LNCAP (cell line): ENCODE data around the gene KIF1B.

Source experiments
- TF ChIP-seq, protein P1 (sequence below): fragments of 450-650 bp; IDR thresholded peaks from 2 replicates; pipeline ENCODE4 v1.5.1; 2017; ENCODE audit warnings: mild to moderate bottlenecking

Gene KIF1B

DNA sequence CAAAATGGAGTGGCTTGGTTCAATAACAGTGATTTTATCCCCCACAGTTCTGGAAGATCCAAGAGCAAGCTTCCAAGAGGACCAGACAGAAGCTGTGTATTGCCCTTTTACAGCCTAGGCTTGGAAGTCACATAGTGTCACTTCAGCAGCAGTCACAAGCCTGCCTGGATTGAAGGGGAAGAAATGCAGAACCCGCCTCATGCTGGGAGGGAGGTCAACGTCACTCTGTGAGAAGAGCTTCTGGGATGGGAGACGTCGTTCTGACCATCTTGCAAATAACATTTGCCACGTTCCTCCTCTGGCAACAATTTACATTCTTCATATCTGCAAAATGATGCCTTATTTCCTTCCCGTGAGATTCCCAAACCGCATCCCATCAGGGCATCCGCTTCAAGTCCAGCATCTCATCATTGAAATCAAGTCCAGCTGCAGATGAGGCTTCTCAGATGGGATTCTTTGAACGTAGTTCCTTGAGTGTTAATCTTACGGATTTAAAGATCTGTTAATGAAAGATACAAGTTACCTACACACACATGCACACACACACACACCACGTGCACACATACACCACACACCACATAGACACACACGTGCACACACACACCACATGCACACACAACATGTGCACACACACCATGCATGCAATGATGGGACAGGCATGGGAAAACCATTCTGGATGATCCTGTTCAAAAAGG lies 23.9 kb upstream of the KIF1B start:
- TF ChIP-seq, protein P1, sequence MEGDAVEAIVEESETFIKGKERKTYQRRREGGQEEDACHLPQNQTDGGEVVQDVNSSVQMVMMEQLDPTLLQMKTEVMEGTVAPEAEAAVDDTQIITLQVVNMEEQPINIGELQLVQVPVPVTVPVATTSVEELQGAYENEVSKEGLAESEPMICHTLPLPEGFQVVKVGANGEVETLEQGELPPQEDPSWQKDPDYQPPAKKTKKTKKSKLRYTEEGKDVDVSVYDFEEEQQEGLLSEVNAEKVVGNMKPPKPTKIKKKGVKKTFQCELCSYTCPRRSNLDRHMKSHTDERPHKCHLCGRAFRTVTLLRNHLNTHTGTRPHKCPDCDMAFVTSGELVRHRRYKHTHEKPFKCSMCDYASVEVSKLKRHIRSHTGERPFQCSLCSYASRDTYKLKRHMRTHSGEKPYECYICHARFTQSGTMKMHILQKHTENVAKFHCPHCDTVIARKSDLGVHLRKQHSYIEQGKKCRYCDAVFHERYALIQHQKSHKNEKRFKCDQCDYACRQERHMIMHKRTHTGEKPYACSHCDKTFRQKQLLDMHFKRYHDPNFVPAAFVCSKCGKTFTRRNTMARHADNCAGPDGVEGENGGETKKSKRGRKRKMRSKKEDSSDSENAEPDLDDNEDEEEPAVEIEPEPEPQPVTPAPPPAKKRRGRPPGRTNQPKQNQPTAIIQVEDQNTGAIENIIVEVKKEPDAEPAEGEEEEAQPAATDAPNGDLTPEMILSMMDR: no peak

DNA sequence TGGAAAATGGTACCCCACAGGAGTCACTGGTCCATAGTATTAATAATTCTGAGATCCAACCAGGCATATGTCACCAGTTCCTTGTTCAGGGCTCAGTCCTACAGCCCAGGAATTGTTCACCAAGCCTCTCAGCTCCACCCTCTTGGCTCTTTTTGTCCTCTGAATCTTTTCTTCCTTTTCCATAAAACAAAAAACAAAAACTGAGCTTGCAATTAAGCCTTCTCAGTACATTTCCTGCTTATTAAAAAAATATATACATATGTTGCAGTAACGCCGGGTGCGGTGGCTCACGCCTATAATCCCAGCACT lies 23.4 kb upstream of the KIF1B start:
- TF ChIP-seq, protein P1: no peak

DNA sequence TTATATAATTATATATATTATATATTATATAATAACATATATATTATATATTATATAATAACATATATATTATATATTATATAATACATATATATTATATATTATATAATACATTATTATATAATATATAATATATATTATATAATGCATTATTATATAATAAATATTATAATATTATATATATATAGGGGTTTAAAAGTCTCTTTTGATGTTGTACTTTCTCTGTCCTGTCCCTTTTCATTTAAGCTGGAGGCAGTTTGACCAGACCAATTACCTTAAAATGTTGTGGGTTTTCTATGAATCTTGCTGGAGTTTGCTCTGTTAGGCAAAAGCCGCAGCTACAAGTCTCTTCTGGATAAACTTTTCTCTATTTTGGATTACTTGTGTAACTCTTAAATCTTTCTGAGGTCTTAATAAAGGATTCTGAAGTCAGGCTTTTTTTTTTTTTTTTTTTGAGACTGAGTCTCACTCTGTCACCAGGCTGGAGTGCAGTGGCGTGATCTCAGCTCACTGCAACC lies 22.2 kb upstream of the KIF1B start:
- TF ChIP-seq, protein P1: no peak

DNA sequence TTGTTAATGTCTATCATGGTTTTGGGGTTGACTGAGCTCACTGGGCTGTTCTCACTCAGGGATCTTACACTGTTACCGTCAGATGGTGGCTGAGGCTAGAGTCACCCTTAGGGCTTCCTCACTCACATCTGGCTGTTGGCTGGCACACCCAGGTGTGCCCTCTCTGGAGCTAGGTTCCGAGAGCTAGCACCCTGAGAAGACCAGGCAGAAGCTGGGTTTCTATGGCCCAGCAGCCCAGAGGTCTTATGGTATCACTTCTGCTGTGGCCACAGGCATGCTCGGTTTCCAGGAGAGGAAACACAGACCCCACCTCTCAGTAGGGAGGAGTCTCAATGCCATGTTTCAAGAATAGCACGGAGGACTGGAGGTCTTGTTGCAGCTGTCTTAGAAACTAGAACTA lies 20.7 kb upstream of the KIF1B start:
- TF ChIP-seq, protein P1: no peak

DNA sequence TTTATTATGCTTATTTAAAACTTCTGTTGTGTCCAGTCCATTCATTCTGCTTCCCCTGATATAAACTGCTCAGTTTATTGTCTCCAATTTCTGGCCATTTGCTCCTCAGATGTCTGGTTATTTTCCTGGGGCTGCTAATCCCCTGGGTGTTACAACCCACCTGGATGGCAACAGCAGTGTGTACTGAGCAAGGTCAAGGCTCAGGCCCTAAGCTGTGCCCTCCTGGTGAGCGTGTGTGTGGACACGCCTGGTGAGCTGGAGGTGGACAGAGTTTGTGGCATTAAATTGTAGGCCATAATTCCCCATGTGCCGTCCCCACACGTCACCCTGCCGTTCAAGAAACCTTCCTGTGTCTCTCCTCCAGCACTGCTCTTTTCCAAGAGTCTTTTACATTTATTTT lies 18.1 kb upstream of the KIF1B start:
- TF ChIP-seq, protein P1: no peak

DNA sequence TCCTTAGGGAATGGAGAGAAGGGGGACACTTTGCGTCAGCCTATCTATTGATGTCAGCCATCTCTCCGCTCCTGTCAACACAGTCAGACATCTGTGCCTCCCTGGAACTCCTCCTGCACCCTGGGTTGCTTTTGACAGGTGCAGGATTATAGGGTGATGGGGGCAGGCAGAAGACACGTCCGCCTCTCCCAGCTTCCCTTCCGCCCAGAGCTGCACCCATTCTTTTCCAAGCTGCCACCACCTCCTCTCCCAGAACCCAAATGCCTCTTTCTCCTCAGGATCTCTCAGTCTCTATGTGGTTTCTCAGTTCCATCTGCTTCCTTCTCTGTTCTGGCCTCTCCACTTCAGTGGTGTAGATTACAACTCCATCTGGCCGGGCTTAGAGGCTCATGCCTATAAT lies 17.1 kb upstream of the KIF1B start:
- TF ChIP-seq, protein P1: no peak

DNA sequence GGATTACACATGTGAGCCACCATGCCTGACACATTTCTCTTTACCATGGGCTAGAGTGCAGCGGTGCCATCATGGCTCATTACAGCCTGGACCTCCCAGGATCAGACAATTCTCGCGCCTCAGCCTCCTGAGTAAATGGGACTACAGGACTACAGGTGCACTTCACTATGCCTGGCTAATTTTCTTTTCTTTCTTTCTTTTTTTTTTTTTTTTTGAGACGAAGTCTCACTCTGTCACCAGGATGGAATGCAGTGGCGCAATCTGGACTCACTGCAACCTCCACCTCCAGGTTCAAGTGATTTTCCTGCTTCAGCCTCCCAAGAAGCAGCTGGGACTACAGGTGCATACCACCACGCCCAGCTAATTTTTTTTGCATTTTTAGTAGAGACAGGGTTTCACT lies 14.8 kb upstream of the KIF1B start:
- TF ChIP-seq, protein P1: no peak

DNA sequence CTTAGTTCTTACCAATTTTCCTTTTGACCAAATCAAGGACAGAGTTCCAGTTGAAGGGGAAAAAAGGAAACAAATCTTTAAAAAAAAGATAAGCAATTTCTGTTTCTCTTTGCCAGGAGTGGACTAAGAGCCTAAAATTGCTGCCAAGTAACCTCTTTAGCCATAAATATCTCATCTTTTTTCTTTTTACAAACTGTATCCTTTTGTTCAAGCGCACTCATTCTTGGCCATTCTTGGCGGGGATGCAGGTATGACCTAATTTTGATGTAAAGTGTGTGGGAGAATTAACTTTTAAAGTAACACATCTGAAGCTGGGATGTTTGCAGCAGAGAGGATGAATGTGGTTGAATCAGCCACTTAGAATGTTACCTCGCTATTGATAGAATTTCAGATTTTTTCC lies 13.4 kb upstream of the KIF1B start:
- TF ChIP-seq, protein P1: no peak
